Endodermal cell (in vitro differentiated cells): ENCODE data around the gene ARRDC1. TPM values are rescaled to one million over a fixed set of nuclear protein-coding genes. Genes with fewer than 3 reads are reported as not detected.

Source experiments
- DNase-seq: peaks from one replicate; pipeline ENCODE4 v3.0.0-alpha.2; 2017
- H3K27ac ChIP-seq: 2 replicates; pipeline ENCODE4 v1.5.1; 2013; ENCODE audit warnings: mild to moderate bottlenecking, low read depth, low read length, moderate library complexity
- H3K27me3 ChIP-seq: 2 replicates; pipeline ENCODE4 v1.6.1; 2013; ENCODE audit warnings: mild to moderate bottlenecking, low read length, moderate library complexity; ENCODE audit not compliant: insufficient read depth, control insufficient read depth, poor library complexity, severe bottlenecking
- H3K36me3 ChIP-seq: 2 replicates; pipeline ENCODE4 v1.7.0; 2013; ENCODE audit warnings: mild to moderate bottlenecking, low read length, moderate library complexity; ENCODE audit not compliant: control insufficient read depth, insufficient read depth
- H3K4me1 ChIP-seq: one replicate; pipeline ENCODE4 v1.7.0; 2013; ENCODE audit warnings: low read length; ENCODE audit not compliant: control insufficient read depth, insufficient read depth
- H3K4me3 ChIP-seq: 2 replicates; pipeline ENCODE4 v1.5.1; 2013; ENCODE audit warnings: mild to moderate bottlenecking, low read length, moderate library complexity
- H3K9ac ChIP-seq: 2 replicates; pipeline ENCODE4 v1.6.1; 2013; ENCODE audit warnings: mild to moderate bottlenecking, low read length, moderate library complexity; ENCODE audit not compliant: poor library complexity, severe bottlenecking; ENCODE audit errors: extremely low read depth
- H3K9me3 ChIP-seq: 2 replicates; pipeline ENCODE4 v1.6.1; 2013; ENCODE audit warnings: mild to moderate bottlenecking, low read length, moderate library complexity; ENCODE audit not compliant: control insufficient read depth
- H3K27ac Mint-ChIP-seq: 2 replicates; pipeline ENCODE4 v1.8.0; 2020; ENCODE audit warnings: mixed read lengths
- H3K27me3 Mint-ChIP-seq: 2 replicates; pipeline ENCODE4 v1.8.0; 2021; ENCODE audit warnings: mild to moderate bottlenecking, mixed read lengths; ENCODE audit not compliant: insufficient read depth
- H3K36me3 Mint-ChIP-seq: 2 replicates; pipeline ENCODE4 v1.8.0; 2020; ENCODE audit warnings: low read depth, mixed read lengths
- H3K4me1 Mint-ChIP-seq: 2 replicates; pipeline ENCODE4 v1.8.0; 2020; ENCODE audit warnings: mixed read lengths
- H3K4me3 Mint-ChIP-seq: 2 replicates; pipeline ENCODE4 v1.8.0; 2020; ENCODE audit warnings: mild to moderate bottlenecking, moderate library complexity, mixed read lengths
- H3K9me3 Mint-ChIP-seq: 2 replicates; pipeline ENCODE4 v1.8.0; 2020; ENCODE audit warnings: mild to moderate bottlenecking, mixed read lengths
- CTCF ChIP-seq: fragments of 200-600 bp; sonication (generic); conservative IDR thresholded peaks from 2 replicates; pipeline ENCODE4 v1.5.0; 2021; ENCODE audit warnings: antibody characterized with exemption, mild to moderate bottlenecking
- WGBS, 2 experiments: methylation state at CpG; one replicate each; pipeline versions ENCODE4 v1.1.5 to v1.1.7; 2013; ENCODE audit warnings: missing lambda C conversion rate in 2 of 2, mixed read lengths in 1 of 2; ENCODE audit not compliant: insufficient coverage in 1 of 2, insufficient read length in 1 of 2; 5-methylcytosine and 5-hydroxymethylcytosine counted together
- total RNA-seq, 2 donors: library from RNA; stranded (reverse); fragmentation: NEBNext Ultra II Directional in 1 of 2; extraction: Animal tissue kit (Norgen Biotek cat#: 25700) in 1 of 2; gene quantifications; 2 replicates in 1 of 2; 3 replicates in 1 of 2; pipeline ENCODE4 v1.2.1, GENCODE V29; 2021

ARRDC1 gene
- total RNA-seq, 2 donors from 2014 or later, result 41.5 to 46.2 TPM

- Histone ChIP-seq H3K27ac (no peak overlapping the region), H3K4me3 (no peak overlapping the region), H3K9ac (no peak overlapping the region), H3K9me3 (no peaks in the 10 kb centered on the region), H3K36me3 (peaks cover 31% of the 10 kb centered on the region), H3K4me1 (no peaks in the 10 kb centered on the region), H3K27me3 (no peaks in the 10 kb centered on the region)
- 96 to 99% methylated on average over 9 to 13 of the region's 13 CpGs for WGBS, 2 experiments
- Mint-ChIP-seq H3K27me3 (no peaks in the 10 kb centered on the region), H3K27ac (peak overlapping the region; percentile 83), H3K36me3 (peaks cover 54% of the 10 kb centered on the region), H3K4me3 (no peak overlapping the region), H3K9me3 (no peaks in the 10 kb centered on the region), H3K4me1 (peaks cover 9% of the 10 kb centered on the region)
- no peak for TF ChIP-seq CTCF
- no peak for DNase-seq
These were observed 40.9 kb downstream of the ARRDC1 start for GRCh38 chr9:137646341-137646740.

DNA sequence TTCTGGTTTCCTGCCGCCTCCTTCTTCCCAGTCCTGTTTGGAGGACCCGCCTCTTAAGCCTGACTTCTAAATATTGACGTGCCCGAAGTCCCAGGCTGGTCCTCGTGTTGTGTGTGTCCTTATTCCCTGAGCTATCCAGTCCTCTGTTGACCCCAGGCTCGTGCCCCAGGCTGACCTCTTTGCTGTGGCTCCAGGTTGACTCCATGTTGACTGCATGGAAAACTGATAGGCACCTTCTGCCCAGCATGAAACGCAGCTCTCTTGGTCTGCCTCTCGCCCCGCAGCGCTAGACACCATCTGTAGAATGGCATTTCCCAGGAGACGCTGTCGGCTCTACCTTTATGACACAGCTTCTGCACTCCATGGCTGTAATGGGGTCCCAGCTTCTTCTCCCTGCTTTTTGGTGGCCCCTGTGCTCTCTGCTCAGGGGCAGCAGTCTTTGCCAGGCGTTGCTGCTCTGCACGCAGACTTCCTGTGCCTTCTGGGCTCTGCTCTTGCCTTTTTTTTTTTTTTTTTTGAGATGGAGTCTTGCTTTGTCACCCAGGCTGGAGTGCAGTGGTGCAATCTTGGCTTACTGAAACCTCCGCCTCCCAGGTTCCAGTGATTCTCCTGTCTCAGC, 41.7 kb downstream of the ARRDC1 start:
- Mint-ChIP-seq H3K4me1 (peaks cover 9% of the 10 kb centered on the region), H3K9me3 (no peaks in the 10 kb centered on the region), H3K27ac (peak overlapping the region; percentile 83), H3K4me3 (no peak overlapping the region), H3K36me3 (peaks cover 57% of the 10 kb centered on the region), H3K27me3 (no peaks in the 10 kb centered on the region)
- 93 to 95% methylated on average over 13 to 15 of the region's 15 CpGs for WGBS, 2 experiments
- no peak for DNase-seq
- no peak for TF ChIP-seq CTCF
- no peaks in the 10 kb centered on the region for H3K27me3 ChIP-seq
- no peak overlapping the region for H3K9ac ChIP-seq
- H3K9me3 ChIP-seq, result no peaks in the 10 kb centered on the region
- H3K4me1 ChIP-seq, result no peaks in the 10 kb centered on the region
- peaks cover 31% of the 10 kb centered on the region for H3K36me3 ChIP-seq
- H3K27ac ChIP-seq, result no peak overlapping the region
- H3K4me3 ChIP-seq, result no peak overlapping the region

GRCh38 chr9:137648396-137648795, 42.9 kb downstream of the ARRDC1 start:
- peaks cover 55% of the 10 kb centered on the region for H3K36me3 Mint-ChIP-seq
- H3K27ac Mint-ChIP-seq, result no peak overlapping the region
- Histone ChIP-seq H3K4me3 (no peak overlapping the region), H3K36me3 (peaks cover 31% of the 10 kb centered on the region), H3K27ac (no peak overlapping the region), H3K9ac (no peak overlapping the region), H3K4me1 (no peaks in the 10 kb centered on the region), H3K27me3 (no peaks in the 10 kb centered on the region), H3K9me3 (no peaks in the 10 kb centered on the region)
- TF ChIP-seq CTCF, result no peak
- H3K27me3 Mint-ChIP-seq, result no peaks in the 10 kb centered on the region
- whole genome bisulfite sequencing, 2 experiments, result 88 to 96% methylated on average over 1 to 2 of the region's 2 CpGs
- H3K9me3 Mint-ChIP-seq, result no peaks in the 10 kb centered on the region
- peaks cover 9% of the 10 kb centered on the region for H3K4me1 Mint-ChIP-seq
- DNase-seq, result no peak
- no peak overlapping the region for H3K4me3 Mint-ChIP-seq
